Suprapubic skin (tissue), 4 donors: ENCODE results near the gene BRD3OS. TPM values are rescaled to one million over a fixed set of nuclear protein-coding genes. Genes with fewer than 3 reads are reported as not detected.

ENCODE experiments used
- DNase-seq, 2 donors: peaks; one replicate each; pipeline ENCODE4 v3.0.0-alpha.2; 2019; ENCODE audit warnings: low spot score in 2 of 2
- H3K27ac ChIP-seq: fragments of 200-600 bp; sonication (generic); one replicate; pipeline ENCODE4 v1.5.1; 2019
- H3K27me3 ChIP-seq: fragments of 200-600 bp; sonication (generic); one replicate; pipeline ENCODE4 v1.5.1; 2019
- H3K36me3 ChIP-seq: fragments of 200-600 bp; sonication (generic); one replicate; pipeline ENCODE4 v1.5.1; 2019
- H3K4me1 ChIP-seq: fragments of 200-600 bp; sonication (generic); one replicate; pipeline ENCODE4 v1.5.1; 2019
- H3K4me3 ChIP-seq: fragments of 200-600 bp; sonication (generic); one replicate; pipeline ENCODE4 v1.5.1; 2019; ENCODE audit warnings: mild to moderate bottlenecking
- H3K9me3 ChIP-seq: fragments of 200-600 bp; sonication (generic); one replicate; pipeline ENCODE4 v1.5.1; 2019
- EP300 ChIP-seq: sonication (generic); formaldehyde crosslinking; IDR thresholded peaks from one replicate; pipeline ENCODE4 v1.6.1; 2017; ENCODE audit warnings: antibody characterized with exemption
- POLR2A ChIP-seq, 2 donors: fragments of 450-650 bp; IDR thresholded peaks; one replicate each; pipeline ENCODE4 v1.6.1; 2017; ENCODE audit warnings: antibody characterized with exemption in 2 of 2, mild to moderate bottlenecking in 2 of 2, moderate library complexity in 2 of 2
- POLR2AphosphoS5 ChIP-seq, 3 donors: sonication (generic); formaldehyde crosslinking; IDR thresholded peaks; one replicate each; pipeline ENCODE4 v1.6.1; 2017; ENCODE audit warnings: antibody characterized with exemption in 3 of 3
- WGBS: methylation state at CpG from one replicate; pipeline ENCODE4 v1.1.5; 2018; 5-methylcytosine and 5-hydroxymethylcytosine counted together
- total RNA-seq, 4 donors: library from RNA; depleted of rRNA; stranded (reverse); fragments of >200 nt; gene quantifications; one replicate each; pipeline ENCODE4 v1.1.0, GENCODE V29; 2016
- TF ChIP-seq, protein P1 (sequence below), 2 donors: fragments of 200-600 bp in 1 of 2; fragments of 450-650 bp in 1 of 2; sonication (generic) in 1 of 2; IDR thresholded peaks; one replicate each; pipeline ENCODE4 v1.5.1; 2016 to 2019; ENCODE audit warnings: antibody characterized with exemption in 2 of 2, mild to moderate bottlenecking in 1 of 2, moderate library complexity in 1 of 2

Gene BRD3OS
- total RNA-seq, 4 donors from 2014 or later, result 6.2 to 10.4 (median 9.5) TPM

DNA sequence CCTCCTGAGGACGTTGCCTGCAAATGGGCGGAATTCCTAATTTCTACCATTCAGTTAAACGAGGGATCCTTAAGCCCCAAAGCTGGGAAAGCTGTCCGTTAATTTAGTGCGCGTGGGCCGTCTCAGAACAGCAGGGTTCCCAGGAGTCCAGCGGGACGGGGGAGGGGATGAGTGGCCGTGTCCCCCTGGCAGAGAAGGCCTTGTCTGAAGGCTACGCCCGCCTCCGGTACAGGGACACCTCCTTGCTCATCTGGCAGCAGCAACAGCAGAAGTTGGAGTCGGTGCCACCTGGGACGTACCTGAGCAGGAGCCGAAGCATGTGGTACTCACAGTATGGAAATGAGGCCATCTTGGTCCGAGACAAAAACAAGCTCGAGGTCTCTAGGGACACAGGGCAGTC lies 1.3 kb downstream of the BRD3OS start:
- TF ChIP-seq, protein P1, sequence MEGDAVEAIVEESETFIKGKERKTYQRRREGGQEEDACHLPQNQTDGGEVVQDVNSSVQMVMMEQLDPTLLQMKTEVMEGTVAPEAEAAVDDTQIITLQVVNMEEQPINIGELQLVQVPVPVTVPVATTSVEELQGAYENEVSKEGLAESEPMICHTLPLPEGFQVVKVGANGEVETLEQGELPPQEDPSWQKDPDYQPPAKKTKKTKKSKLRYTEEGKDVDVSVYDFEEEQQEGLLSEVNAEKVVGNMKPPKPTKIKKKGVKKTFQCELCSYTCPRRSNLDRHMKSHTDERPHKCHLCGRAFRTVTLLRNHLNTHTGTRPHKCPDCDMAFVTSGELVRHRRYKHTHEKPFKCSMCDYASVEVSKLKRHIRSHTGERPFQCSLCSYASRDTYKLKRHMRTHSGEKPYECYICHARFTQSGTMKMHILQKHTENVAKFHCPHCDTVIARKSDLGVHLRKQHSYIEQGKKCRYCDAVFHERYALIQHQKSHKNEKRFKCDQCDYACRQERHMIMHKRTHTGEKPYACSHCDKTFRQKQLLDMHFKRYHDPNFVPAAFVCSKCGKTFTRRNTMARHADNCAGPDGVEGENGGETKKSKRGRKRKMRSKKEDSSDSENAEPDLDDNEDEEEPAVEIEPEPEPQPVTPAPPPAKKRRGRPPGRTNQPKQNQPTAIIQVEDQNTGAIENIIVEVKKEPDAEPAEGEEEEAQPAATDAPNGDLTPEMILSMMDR (IDR thresholded peaks at IDR 0.05), result no peak
- no peak for TF ChIP-seq POLR2AphosphoS5 (IDR thresholded peaks at IDR 0.05)
- TF ChIP-seq EP300, result no peak
- TF ChIP-seq POLR2A (IDR thresholded peaks at IDR 0.05), result no peak
- Histone ChIP-seq H3K4me1 (peaks cover 13% of the 10 kb centered on the region), H3K27ac (no peak overlapping the region), H3K4me3 (no peak overlapping the region), H3K36me3 (peaks cover 10% of the 10 kb centered on the region), H3K27me3 (no peaks in the 10 kb centered on the region), H3K9me3 (no peaks in the 10 kb centered on the region)
- 89% methylated on average over 18 of the region's 18 CpGs for WGBS
- no peak for DNase-seq

DNA sequence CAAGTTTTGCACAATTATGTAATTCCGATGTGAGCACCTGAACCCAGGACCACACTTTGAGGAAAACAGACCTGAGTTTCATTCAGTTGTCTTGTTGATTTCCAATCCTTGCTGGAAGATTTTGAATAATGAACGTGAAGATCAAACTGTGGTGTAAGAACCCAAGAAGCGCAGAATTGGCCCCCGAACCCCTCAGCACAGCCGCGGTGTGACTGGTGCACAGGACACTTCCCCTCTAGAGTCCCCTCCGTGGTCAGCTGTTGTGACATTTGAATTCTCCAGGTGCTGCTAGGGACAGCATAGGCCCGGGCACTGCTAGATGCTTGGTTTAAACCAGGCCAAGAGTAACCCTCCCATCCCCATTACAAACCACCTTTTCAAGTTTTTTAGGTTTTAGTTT lies 1.7 kb downstream of the BRD3OS start:
- DNase-seq, result no peak
- Histone ChIP-seq H3K27me3 (no peaks in the 10 kb centered on the region), H3K9me3 (no peaks in the 10 kb centered on the region), H3K4me3 (no peak overlapping the region), H3K36me3 (peaks cover 14% of the 10 kb centered on the region), H3K4me1 (peaks cover 13% of the 10 kb centered on the region), H3K27ac (no peak overlapping the region)
- WGBS, result 95% methylated on average over 8 of the region's 8 CpGs
- TF ChIP-seq POLR2A (IDR thresholded peaks at IDR 0.05), result no peak
- TF ChIP-seq, protein P1 (IDR thresholded peaks at IDR 0.05), result no peak
- TF ChIP-seq POLR2AphosphoS5 (IDR thresholded peaks at IDR 0.05), result no peak
- TF ChIP-seq EP300, result no peak

DNA sequence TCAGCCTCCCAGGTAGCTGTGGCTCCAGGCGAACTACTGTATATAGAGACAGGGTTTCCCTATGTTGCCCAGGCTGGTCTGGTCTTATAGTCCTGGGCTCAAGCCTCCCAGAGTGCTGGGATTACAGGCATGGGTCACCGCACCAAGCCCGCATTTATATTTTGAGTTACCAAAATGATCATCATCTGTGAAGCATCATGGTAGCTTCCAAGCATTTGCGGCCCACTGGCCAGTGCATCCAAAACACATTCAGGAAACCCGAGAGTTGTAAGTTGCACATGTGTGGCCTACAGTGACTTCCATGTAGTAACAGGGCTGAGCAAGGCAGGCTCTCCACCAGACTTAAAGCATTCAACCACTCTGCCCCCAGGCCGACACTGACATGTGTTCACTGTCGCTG lies 2.3 kb downstream of the BRD3OS start:
- H3K9me3 ChIP-seq, result no peaks in the 10 kb centered on the region
- H3K36me3 ChIP-seq, result peaks cover 19% of the 10 kb centered on the region
- no peaks in the 10 kb centered on the region for H3K27me3 ChIP-seq
- WGBS, result 97% methylated on average over 7 of the region's 7 CpGs
- no peak overlapping the region for H3K27ac ChIP-seq
- H3K4me3 ChIP-seq, result no peak overlapping the region
- TF ChIP-seq POLR2AphosphoS5 (IDR thresholded peaks at IDR 0.05) (no peak), POLR2A (IDR thresholded peaks at IDR 0.05) (no peak)
- peaks cover 13% of the 10 kb centered on the region for H3K4me1 ChIP-seq
- DNase-seq, result no peak

DNA sequence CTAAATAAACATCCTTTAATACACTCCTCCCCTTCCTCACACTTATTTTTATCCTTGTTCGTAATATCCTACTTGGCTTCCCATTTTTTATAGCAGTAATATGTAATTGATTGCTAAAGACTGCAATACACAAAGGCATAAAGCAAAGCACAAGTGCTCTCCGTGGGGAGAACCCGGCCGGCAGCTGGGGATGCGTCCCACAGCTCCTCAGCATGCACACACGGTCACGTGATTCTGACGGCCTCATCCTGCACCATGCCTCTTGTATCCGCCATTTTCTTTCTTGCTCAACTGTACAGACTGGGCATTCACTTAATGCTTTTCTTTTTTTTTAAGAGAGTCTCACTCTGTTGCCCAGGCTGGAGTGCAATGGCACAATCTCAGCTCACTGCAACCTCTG lies 2.8 kb downstream of the BRD3OS start:
- Histone ChIP-seq H3K36me3 (peaks cover 24% of the 10 kb centered on the region), H3K4me1 (peaks cover 13% of the 10 kb centered on the region), H3K27ac (no peak overlapping the region), H3K4me3 (no peak overlapping the region), H3K27me3 (no peaks in the 10 kb centered on the region), H3K9me3 (no peaks in the 10 kb centered on the region)
- TF ChIP-seq, protein P1 (IDR thresholded peaks at IDR 0.05), result no peak
- no peak for TF ChIP-seq POLR2A (IDR thresholded peaks at IDR 0.05)
- TF ChIP-seq EP300, result no peak
- TF ChIP-seq POLR2AphosphoS5 (IDR thresholded peaks at IDR 0.05), result no peak
- DNase-seq, result no peak
- 97% methylated on average over 9 of the region's 9 CpGs for WGBS

DNA sequence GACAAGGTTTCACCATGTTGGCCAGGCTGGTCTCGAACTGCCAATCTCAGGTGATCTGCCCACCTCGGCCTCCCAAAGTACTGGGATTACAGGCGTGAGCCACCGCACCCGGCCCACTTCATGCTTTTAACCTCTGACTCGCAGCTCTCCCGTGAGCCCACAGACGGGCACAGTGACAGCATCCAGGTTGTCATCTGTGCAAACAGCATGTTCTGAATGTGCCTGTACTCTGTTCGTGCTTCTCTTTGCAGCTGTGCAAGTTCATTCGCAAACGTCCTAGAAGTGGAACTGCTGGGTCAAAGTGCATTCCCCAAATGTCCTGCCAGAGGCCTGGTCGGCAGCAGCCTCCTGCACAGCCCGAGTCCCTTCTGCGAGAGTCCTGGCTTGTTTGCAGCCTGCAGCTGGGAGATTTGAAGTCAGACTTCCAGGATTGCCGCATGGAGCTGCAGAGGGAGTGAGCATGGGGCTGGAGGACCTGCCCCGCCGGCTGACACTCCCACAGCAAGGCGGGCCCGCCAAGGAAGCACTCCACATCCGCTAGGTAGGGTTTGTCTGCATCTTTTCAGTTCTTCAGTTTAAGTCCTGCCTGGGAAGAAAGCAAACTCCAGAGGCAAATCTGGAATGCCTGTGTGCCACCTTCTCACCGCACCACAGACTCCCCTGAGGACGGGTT lies 3.4 kb downstream of the BRD3OS start:
- Histone ChIP-seq H3K4me1 (peaks cover 13% of the 10 kb centered on the region), H3K27ac (no peak overlapping the region), H3K9me3 (no peaks in the 10 kb centered on the region), H3K4me3 (no peak overlapping the region), H3K36me3 (peaks cover 30% of the 10 kb centered on the region), H3K27me3 (no peaks in the 10 kb centered on the region)
- no peak for TF ChIP-seq POLR2AphosphoS5 (IDR thresholded peaks at IDR 0.05)
- TF ChIP-seq, protein P1 (IDR thresholded peaks at IDR 0.05), result no peak
- TF ChIP-seq EP300, result no peak
- no peak for TF ChIP-seq POLR2A (IDR thresholded peaks at IDR 0.05)
- WGBS, result 83% methylated on average over 21 of the region's 22 CpGs
- no peak for DNase-seq
